Neural progenitor cell (in vitro differentiated cells): Measurements from ENCODE around the gene TDRD6. TPM values are rescaled to one million over a fixed set of nuclear protein-coding genes. Genes with fewer than 3 reads are reported as not detected.

Experiments used
- DNase-seq: peaks from one replicate; pipeline ENCODE4 v3.0.0-alpha.2; 2016; ENCODE audit warnings: low spot score
- H2AFZ ChIP-seq: fragments of 200-600 bp; sonication (generic); replicated peaks from 2 replicates; pipeline ENCODE4 v1.6.1; 2016; ENCODE audit warnings: antibody characterized with exemption
- H3F3A ChIP-seq: fragments of 200-600 bp; sonication (generic); 2 replicates; pipeline ENCODE4 v1.6.1; 2016; ENCODE audit warnings: antibody characterized with exemption, low read depth
- H3K27ac ChIP-seq: fragments of 200-600 bp; sonication (generic); 2 replicates; pipeline ENCODE4 v1.5.1; 2016; ENCODE audit warnings: mild to moderate bottlenecking
- H3K27me3 ChIP-seq: fragments of 200-600 bp; sonication (generic); 2 replicates; pipeline ENCODE4 v1.6.1; 2016; ENCODE audit warnings: mild to moderate bottlenecking, moderate library complexity
- H3K36me3 ChIP-seq: fragments of 200-600 bp; sonication (generic); 2 replicates; pipeline ENCODE4 v1.5.1; 2016
- H3K4me1 ChIP-seq: fragments of 200-600 bp; sonication (generic); 2 replicates; pipeline ENCODE4 v1.6.1; 2016; ENCODE audit warnings: mixed run types
- H3K4me2 ChIP-seq: fragments of 200-600 bp; sonication (generic); 2 replicates; pipeline ENCODE4 v1.6.1; 2016
- H3K4me3 ChIP-seq: fragments of 200-600 bp; sonication (generic); 2 replicates; pipeline ENCODE4 v1.5.1; 2016
- H3K79me2 ChIP-seq: fragments of 200-600 bp; sonication (generic); 2 replicates; pipeline ENCODE4 v1.6.1; 2016; ENCODE audit warnings: low read depth
- H3K9ac ChIP-seq: fragments of 200-600 bp; sonication (generic); 2 replicates; pipeline ENCODE4 v1.6.1; 2016
- H3K9me3 ChIP-seq: fragments of 200-600 bp; sonication (generic); 2 replicates; pipeline ENCODE4 v1.5.1; 2016; ENCODE audit warnings: low read depth
- H4K20me1 ChIP-seq: fragments of 200-600 bp; sonication (generic); 2 replicates; pipeline ENCODE4 v1.6.1; 2016; ENCODE audit warnings: low read depth
- H3K27ac Mint-ChIP-seq: 3 replicates; pipeline ENCODE4 v1.8.0; 2021; ENCODE audit warnings: mixed read lengths
- H3K27me3 Mint-ChIP-seq: 2 replicates; pipeline ENCODE4 v1.8.0; 2022; ENCODE audit warnings: low read depth, mild to moderate bottlenecking, inconsistent platforms, moderate library complexity, mixed read lengths; ENCODE audit not compliant: insufficient read depth
- H3K36me3 Mint-ChIP-seq: 3 replicates; pipeline ENCODE4 v1.8.0; 2021; ENCODE audit warnings: mixed read lengths
- H3K4me1 Mint-ChIP-seq: 3 replicates; pipeline ENCODE4 v1.8.0; 2021; ENCODE audit warnings: mixed read lengths
- H3K4me3 Mint-ChIP-seq: 3 replicates; pipeline ENCODE4 v1.8.0; 2021; ENCODE audit warnings: mild to moderate bottlenecking, moderate library complexity, mixed read lengths
- H3K9me3 Mint-ChIP-seq: 3 replicates; pipeline ENCODE4 v1.8.0; 2020; ENCODE audit warnings: mixed read lengths
- EZH2 ChIP-seq: fragments of 200-600 bp; sonication (generic); IDR thresholded peaks from 2 replicates; pipeline ENCODE4 v1.6.1; 2017; ENCODE audit warnings: antibody characterized with exemption, mild to moderate bottlenecking, moderate library complexity
- EZH2phosphoT487 ChIP-seq: fragments of 200-600 bp; sonication (generic); IDR thresholded peaks from 2 replicates; pipeline ENCODE4 v1.6.1; 2017; ENCODE audit warnings: antibody characterized with exemption
- total RNA-seq: library from RNA; depleted of rRNA; stranded (reverse); fragments of >200 nt; gene quantifications from 2 replicates; pipeline ENCODE4 v1.2.3, GENCODE V29; 2015; ENCODE audit warnings: low replicate concordance
- TF ChIP-seq, protein P1 (sequence below): fragments of 200-600 bp; sonication (generic); IDR thresholded peaks from 2 replicates; pipeline ENCODE4 v1.5.1; 2017; ENCODE audit warnings: antibody characterized with exemption, mild to moderate bottlenecking

The TDRD6 gene
- total RNA-seq, 1 donor from 2014 or later = 0.09 TPM

DNA sequence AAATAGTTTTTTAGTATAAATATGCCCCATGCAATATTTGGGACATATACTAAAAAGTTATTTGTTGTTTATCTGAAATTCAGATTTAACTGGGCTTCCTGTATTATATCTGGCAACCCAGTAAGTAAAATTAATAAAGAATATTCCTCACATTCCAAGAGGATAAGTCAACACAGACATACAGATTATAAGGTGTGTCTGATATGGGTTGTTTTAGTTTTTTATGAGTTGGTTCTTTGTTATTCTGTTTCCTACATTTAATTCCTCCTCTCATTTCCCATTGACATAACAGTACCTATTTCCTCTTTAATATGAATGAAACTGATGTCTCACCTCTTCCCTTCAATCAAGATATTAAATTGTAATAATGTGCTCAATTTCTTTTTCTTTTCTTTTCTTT is 49.2 kb downstream of the TDRD6 start:
- Histone ChIP-seq H3K27me3 (peaks cover 35% of the 10 kb centered on the region), H3K9me3 (no peaks in the 10 kb centered on the region), H3K4me2 (no peak overlapping the region), H3K4me1 (no peaks in the 10 kb centered on the region), H3K4me3 (no peak overlapping the region), H3F3A (peaks cover 17% of the 10 kb centered on the region), H4K20me1 (no peaks in the 10 kb centered on the region), H3K9ac (no peak overlapping the region), H3K27ac (no peak overlapping the region), H3K79me2 (no peaks in the 10 kb centered on the region), H3K36me3 (no peaks in the 10 kb centered on the region), H2AFZ (no peak overlapping the region)
- TF ChIP-seq EZH2phosphoT487 (no peak), EZH2 (no peak)
- TF ChIP-seq, protein P1, sequence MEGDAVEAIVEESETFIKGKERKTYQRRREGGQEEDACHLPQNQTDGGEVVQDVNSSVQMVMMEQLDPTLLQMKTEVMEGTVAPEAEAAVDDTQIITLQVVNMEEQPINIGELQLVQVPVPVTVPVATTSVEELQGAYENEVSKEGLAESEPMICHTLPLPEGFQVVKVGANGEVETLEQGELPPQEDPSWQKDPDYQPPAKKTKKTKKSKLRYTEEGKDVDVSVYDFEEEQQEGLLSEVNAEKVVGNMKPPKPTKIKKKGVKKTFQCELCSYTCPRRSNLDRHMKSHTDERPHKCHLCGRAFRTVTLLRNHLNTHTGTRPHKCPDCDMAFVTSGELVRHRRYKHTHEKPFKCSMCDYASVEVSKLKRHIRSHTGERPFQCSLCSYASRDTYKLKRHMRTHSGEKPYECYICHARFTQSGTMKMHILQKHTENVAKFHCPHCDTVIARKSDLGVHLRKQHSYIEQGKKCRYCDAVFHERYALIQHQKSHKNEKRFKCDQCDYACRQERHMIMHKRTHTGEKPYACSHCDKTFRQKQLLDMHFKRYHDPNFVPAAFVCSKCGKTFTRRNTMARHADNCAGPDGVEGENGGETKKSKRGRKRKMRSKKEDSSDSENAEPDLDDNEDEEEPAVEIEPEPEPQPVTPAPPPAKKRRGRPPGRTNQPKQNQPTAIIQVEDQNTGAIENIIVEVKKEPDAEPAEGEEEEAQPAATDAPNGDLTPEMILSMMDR = no peak
- H3K36me3 Mint-ChIP-seq = no peaks in the 10 kb centered on the region
- no peak overlapping the region for H3K27ac Mint-ChIP-seq
- no peak for DNase-seq
- peaks cover 26% of the 10 kb centered on the region for H3K27me3 Mint-ChIP-seq
- H3K4me3 Mint-ChIP-seq = peak overlapping the region; percentile 23
- peaks cover 6% of the 10 kb centered on the region for H3K4me1 Mint-ChIP-seq
- no peaks in the 10 kb centered on the region for H3K9me3 Mint-ChIP-seq

DNA sequence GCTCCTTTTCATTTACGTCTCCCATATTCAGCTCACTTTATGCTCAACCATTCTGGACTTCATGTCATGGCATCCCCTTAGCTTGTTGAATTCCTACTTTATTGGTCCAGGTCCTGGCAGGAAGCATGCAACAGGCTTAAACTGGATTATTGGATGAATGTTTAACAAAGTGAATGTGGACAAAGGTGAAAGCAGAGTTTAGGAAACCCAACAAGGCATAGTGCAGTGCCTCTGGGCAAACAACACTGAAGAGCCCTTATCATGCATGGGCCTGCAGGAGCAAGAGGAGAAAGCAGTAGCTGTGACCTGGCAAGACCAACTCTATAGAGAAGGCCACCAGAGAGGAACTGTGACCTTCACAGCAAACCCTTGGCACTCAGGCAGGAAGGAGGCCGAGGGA is 53.8 kb downstream of the TDRD6 start:
- no peaks in the 10 kb centered on the region for H3K9me3 ChIP-seq
- no peak overlapping the region for H2AFZ ChIP-seq
- DNase-seq = no peak
- no peaks in the 10 kb centered on the region for H3K79me2 ChIP-seq
- H3K4me1 ChIP-seq = no peaks in the 10 kb centered on the region
- no peaks in the 10 kb centered on the region for H3K4me1 Mint-ChIP-seq
- no peak overlapping the region for H3K4me3 Mint-ChIP-seq
- TF ChIP-seq EZH2 (no peak), EZH2phosphoT487 (no peak)
- TF ChIP-seq, protein P1 = no peak
- no peaks in the 10 kb centered on the region for H3F3A ChIP-seq
- no peak overlapping the region for H3K4me3 ChIP-seq
- H3K4me2 ChIP-seq = no peak overlapping the region
- no peaks in the 10 kb centered on the region for H4K20me1 ChIP-seq
- peaks cover 6% of the 10 kb centered on the region for H3K27me3 Mint-ChIP-seq
- H3K27ac ChIP-seq = no peak overlapping the region
- no peak overlapping the region for H3K27ac Mint-ChIP-seq
- no peaks in the 10 kb centered on the region for H3K36me3 Mint-ChIP-seq
- H3K36me3 ChIP-seq = no peaks in the 10 kb centered on the region
- peaks cover 13% of the 10 kb centered on the region for H3K27me3 ChIP-seq
- no peak overlapping the region for H3K9ac ChIP-seq
- no peaks in the 10 kb centered on the region for H3K9me3 Mint-ChIP-seq

- Histone ChIP-seq H3K4me3 (no peak overlapping the region), H4K20me1 (no peaks in the 10 kb centered on the region), H3F3A (no peaks in the 10 kb centered on the region), H3K4me2 (no peak overlapping the region), H3K9me3 (no peaks in the 10 kb centered on the region), H2AFZ (no peak overlapping the region), H3K27me3 (peaks cover 9% of the 10 kb centered on the region), H3K4me1 (no peaks in the 10 kb centered on the region), H3K36me3 (no peaks in the 10 kb centered on the region), H3K27ac (no peak overlapping the region), H3K9ac (no peak overlapping the region), H3K79me2 (no peaks in the 10 kb centered on the region)
- Mint-ChIP-seq H3K9me3 (no peaks in the 10 kb centered on the region), H3K36me3 (no peaks in the 10 kb centered on the region), H3K27me3 (peaks cover 4% of the 10 kb centered on the region), H3K4me1 (no peaks in the 10 kb centered on the region), H3K27ac (no peak overlapping the region), H3K4me3 (no peak overlapping the region)
- no peak for TF ChIP-seq EZH2
- no peak for TF ChIP-seq EZH2phosphoT487
- TF ChIP-seq, protein P1 = no peak
- DNase-seq = no peak
These were observed 54.2 kb downstream of the TDRD6 start for GRCh38 chr6:46741910-46742309.
